Stimulated activated memory B cell treated with anti-CD40 and anti-IgM and Interleukin-4, amounts not matched to agents 10 μg/mL and 1 μg/mL and 100 μg/mL, for 72 hours (primary cell): ENCODE data around the gene DHRS2.
"Not testable (repeated sequence)": the region's sequence is repeated elsewhere in the genome, so short reads cannot be mapped to it uniquely, and the experiment has no call there.

ENCODE experiments used
- ATAC-seq: fragments of 150-1000 bp; cut with Tn5 transposase; 2 replicates; pipeline ENCODE4 v1.10.0; 2021
- H3K27ac Mint-ChIP-seq: one replicate; pipeline ENCODE4 v1.8.0; 2022; ENCODE audit warnings: mild to moderate bottlenecking, mixed read lengths
- H3K27me3 Mint-ChIP-seq: one replicate; pipeline ENCODE4 v1.8.0; 2022; ENCODE audit warnings: mixed read lengths
- H3K36me3 Mint-ChIP-seq: one replicate; pipeline ENCODE4 v1.8.0; 2022; ENCODE audit warnings: mixed read lengths
- H3K4me1 Mint-ChIP-seq: one replicate; pipeline ENCODE4 v1.8.0; 2022; ENCODE audit warnings: mixed read lengths
- H3K4me3 Mint-ChIP-seq: one replicate; pipeline ENCODE4 v1.8.0; 2022; ENCODE audit warnings: mild to moderate bottlenecking, moderate library complexity, mixed read lengths
- H3K9me3 Mint-ChIP-seq: one replicate; pipeline ENCODE4 v1.8.0; 2022; ENCODE audit warnings: mixed read lengths

Gene DHRS2

DNA sequence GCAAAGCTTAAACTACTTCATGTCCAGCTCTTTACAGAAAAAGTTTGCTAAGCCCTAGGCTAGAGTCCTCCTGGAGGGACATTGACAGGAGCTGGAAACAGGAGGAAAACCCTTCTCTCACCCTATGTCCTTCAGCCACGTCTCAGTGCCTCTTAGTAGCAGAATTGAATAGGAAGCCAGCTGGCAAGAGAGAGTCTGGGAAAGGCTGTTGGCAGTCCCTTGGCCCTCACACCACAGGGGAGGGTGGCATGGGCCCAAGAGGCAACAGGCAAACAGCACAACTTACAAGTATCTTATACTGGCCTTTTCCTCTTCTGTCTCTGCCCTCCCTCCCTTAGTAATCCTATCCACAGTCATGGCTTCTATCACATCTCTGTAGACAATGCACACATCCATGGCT is 27.7 kb upstream of the DHRS2 start:
- H3K9me3 Mint-ChIP-seq, result peaks cover 3% of the 10 kb centered on the region
- ATAC-seq, result no peak
- H3K4me1 Mint-ChIP-seq, result peaks cover 6% of the 10 kb centered on the region
- H3K4me3 Mint-ChIP-seq, result no peak overlapping the region
- H3K27ac Mint-ChIP-seq, result no peak overlapping the region
- no peaks in the 10 kb centered on the region for H3K36me3 Mint-ChIP-seq
- peaks cover 24% of the 10 kb centered on the region for H3K27me3 Mint-ChIP-seq

DNA sequence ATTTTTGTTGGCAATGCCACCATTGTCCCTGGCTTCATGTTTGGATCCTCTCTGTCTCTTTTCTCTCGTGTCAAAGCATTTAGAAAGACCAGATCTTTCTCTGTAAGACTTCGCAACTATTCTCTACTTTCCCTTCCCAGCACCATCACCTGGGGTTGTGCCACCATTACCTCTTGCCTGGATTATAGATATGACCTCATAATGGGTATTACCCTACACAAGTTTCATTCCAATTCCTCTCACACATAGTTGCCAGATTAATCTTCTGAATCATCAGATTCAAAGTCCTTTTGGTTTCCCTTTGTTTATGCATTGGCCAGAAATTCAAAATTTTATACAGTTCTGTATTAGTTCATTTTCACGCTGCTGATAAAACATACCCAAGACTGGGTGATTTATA is 27.2 kb upstream of the DHRS2 start:
- Mint-ChIP-seq H3K4me3 (no peak overlapping the region), H3K9me3 (peaks cover 3% of the 10 kb centered on the region), H3K27me3 (peaks cover 29% of the 10 kb centered on the region), H3K27ac (no peak overlapping the region), H3K36me3 (no peaks in the 10 kb centered on the region), H3K4me1 (peaks cover 6% of the 10 kb centered on the region)
- ATAC-seq, result no peak

DNA sequence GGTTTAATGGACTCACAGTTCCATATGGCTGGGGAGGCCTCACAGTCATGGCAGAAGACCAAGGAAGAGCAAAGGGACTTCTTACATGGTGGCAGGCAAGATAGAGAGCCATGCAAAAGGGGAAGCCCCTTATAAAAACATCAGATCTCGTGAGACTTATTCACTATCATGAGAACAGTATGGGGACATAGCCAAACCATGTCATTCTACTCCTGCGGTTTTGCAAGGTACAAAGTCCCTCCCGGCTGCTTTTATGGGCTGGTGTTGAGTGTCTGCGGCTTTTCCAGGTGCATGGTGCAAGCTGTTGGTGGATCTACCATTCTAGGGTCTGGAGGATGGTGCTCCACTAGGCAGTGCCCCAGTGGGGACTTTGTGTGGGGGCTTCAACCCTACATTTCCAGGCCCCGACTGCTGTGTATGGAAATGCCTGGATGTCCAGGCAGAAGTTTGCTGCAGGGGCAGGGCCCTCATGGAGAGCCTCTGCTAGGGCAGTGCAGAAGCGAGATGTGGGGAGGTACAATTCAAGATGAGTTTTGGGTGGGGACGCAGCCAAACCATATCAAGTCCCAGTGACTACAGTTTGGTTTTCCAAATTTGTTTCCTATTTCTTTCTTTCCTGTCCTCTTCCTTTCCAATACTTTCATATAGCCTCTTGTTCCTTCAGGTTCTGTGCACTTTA is 26.6 kb upstream of the DHRS2 start:
- not testable (repeated sequence) for H3K9me3 Mint-ChIP-seq, H3K4me3 Mint-ChIP-seq, H3K36me3 Mint-ChIP-seq, ATAC-seq, H3K4me1 Mint-ChIP-seq, H3K27ac Mint-ChIP-seq
- H3K27me3 Mint-ChIP-seq, result peaks cover 35% of the 10 kb centered on the region

DNA sequence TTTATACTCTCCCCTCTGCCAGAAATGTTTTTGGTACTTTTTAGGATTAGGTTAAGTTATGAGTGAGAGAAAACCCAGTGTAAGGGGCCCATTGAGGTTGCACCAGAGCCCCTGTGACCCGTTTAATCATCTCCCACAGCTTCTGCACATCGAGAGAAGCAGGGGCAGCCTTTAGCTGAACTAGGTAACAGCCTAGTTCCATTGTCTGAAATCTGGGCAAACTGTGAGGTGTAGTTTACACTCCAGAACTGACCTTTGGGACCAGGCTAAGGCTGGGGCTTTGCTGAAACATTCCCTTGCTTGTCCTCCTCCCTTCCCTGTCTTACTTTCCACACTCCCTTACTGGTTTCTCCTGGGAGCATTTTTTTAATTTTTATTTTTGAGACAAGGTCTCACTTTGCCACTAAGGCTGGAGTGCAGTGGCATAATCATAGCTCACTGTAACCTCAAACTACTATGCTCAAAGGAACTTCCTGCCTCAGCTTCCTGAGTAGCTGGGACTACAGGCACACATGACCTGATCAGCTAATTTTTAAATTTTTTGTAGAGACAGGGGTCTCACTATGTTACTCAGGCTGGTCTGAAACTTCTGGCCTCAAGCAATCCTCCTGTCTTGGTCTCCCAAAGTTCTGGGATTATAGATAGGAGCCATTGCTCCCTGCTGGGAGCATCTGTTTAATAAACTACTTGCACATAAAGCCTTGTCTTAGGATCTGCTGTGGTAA is 25.9 kb upstream of the DHRS2 start:
- H3K27me3 Mint-ChIP-seq, result peaks cover 40% of the 10 kb centered on the region
- peaks cover 6% of the 10 kb centered on the region for H3K4me1 Mint-ChIP-seq
- H3K36me3 Mint-ChIP-seq, result no peaks in the 10 kb centered on the region
- no peak overlapping the region for H3K27ac Mint-ChIP-seq
- no peak overlapping the region for H3K4me3 Mint-ChIP-seq
- H3K9me3 Mint-ChIP-seq, result peaks cover 3% of the 10 kb centered on the region
- ATAC-seq, result no peak

DNA sequence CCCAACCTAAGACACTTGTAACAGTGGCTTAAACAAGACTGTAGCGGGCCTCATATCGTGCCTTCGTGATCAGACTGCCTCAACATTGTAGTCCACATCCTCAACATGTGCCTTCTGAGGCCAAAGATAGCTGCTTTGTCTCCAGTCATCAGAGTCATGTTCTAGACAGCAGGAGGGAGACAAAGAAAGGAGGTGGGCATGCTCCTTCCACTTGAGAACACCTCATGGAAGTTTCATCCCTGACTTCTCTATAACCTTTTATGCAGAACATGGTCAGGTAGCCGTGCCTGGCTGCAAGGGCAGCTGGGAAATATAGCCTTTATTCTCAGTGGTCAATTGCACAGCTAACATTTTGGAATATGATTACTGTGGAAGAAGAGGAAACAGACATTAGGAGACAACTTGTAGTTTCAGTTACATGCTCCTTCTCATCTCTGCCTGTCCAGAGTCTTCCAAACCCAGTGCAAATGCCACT is 25.3 kb upstream of the DHRS2 start:
- H3K4me1 Mint-ChIP-seq, result peaks cover 1% of the 10 kb centered on the region
- no peaks in the 10 kb centered on the region for H3K36me3 Mint-ChIP-seq
- no peak overlapping the region for H3K4me3 Mint-ChIP-seq
- H3K27me3 Mint-ChIP-seq, result peaks cover 40% of the 10 kb centered on the region
- H3K27ac Mint-ChIP-seq, result no peak overlapping the region
- ATAC-seq, result no peak
- H3K9me3 Mint-ChIP-seq, result peaks cover 3% of the 10 kb centered on the region

DNA sequence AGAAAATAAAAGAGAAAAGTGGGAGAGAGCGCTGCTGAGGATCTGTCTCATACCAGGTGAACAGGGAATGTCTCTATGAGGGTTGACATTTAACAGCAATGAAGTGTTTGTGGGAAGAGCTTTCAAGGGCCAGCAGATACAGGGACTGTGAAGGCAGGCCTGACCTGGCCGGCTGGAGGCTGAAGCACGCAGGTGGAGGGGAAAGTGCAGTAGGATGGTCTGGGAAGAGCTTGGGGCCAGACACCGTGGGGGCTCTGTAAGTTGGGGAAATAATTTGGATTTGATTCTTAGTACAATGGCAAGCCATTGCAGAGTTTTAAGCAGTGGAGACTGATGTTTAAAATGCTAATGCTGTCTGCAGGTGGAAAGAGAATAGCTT is 23.8 kb upstream of the DHRS2 start:
- no peak for ATAC-seq
- H3K27ac Mint-ChIP-seq, result no peak overlapping the region
- H3K27me3 Mint-ChIP-seq, result peaks cover 31% of the 10 kb centered on the region
- H3K36me3 Mint-ChIP-seq, result no peaks in the 10 kb centered on the region
- peaks cover 3% of the 10 kb centered on the region for H3K9me3 Mint-ChIP-seq
- no peaks in the 10 kb centered on the region for H3K4me1 Mint-ChIP-seq
- H3K4me3 Mint-ChIP-seq, result no peak overlapping the region

DNA sequence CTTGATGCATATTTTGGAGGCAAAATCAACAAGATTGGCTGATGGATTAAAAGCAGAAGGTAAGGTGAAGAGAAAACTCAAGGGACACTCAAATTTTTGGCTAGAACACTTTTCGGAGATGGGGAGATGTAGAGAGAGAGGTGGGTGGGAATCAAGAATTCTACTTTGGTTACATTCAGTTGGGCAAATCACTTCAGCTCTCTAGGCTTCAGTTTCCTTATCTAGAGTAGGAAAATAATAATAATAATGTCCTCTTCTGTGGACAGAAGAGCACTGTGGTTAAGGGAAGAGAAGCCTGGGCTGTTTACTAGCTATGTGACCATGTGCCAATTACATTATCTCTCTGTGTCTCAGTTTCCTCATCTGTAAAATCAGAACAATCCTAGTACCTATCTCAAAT is 23.4 kb upstream of the DHRS2 start:
- Mint-ChIP-seq H3K9me3 (peaks cover 3% of the 10 kb centered on the region), H3K27me3 (peaks cover 28% of the 10 kb centered on the region), H3K4me1 (no peaks in the 10 kb centered on the region), H3K4me3 (no peak overlapping the region), H3K36me3 (no peaks in the 10 kb centered on the region), H3K27ac (no peak overlapping the region)
- no peak for ATAC-seq

DNA sequence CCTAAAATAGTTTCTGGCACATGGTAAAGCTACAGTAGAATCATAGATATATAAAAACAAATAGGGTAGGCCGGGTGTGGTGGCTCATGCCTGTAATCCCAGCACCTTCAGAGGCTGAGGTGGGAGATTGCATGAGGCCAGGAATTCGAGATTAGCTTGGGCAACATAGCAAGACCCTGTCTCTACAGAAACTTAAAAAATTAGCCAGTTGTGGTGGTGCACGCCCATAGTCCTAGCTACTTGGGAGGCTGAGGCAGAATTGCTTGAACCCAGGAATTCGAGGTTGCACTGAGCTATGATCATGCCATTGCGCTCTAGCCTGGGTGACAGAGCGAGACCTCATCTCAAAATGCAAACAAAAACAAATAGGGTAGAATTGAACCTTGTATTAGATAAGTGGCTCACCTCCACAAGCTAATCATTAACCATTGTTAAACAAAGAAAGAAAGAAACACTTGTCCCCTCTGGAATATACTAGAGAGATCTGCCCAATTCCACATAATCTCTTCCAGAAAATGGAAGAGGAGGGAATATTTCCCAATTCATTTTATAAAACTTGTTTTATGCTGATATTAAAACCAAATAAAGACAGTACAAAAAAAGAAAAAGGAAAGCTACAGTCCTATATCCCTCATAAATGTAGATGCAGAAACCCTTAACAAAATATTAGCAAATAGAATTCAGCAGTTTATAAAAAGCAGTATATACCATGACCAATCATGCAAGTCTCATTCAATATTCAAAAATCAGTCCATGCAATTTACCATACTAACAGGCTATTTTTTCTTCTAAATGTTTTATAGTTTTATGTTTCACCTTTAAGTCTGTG is 22.7 kb upstream of the DHRS2 start:
- no peak overlapping the region for H3K4me3 Mint-ChIP-seq
- ATAC-seq, result no peak
- H3K4me1 Mint-ChIP-seq, result no peaks in the 10 kb centered on the region
- no peak overlapping the region for H3K27ac Mint-ChIP-seq
- no peaks in the 10 kb centered on the region for H3K36me3 Mint-ChIP-seq
- peaks cover 3% of the 10 kb centered on the region for H3K9me3 Mint-ChIP-seq
- peaks cover 28% of the 10 kb centered on the region for H3K27me3 Mint-ChIP-seq

DNA sequence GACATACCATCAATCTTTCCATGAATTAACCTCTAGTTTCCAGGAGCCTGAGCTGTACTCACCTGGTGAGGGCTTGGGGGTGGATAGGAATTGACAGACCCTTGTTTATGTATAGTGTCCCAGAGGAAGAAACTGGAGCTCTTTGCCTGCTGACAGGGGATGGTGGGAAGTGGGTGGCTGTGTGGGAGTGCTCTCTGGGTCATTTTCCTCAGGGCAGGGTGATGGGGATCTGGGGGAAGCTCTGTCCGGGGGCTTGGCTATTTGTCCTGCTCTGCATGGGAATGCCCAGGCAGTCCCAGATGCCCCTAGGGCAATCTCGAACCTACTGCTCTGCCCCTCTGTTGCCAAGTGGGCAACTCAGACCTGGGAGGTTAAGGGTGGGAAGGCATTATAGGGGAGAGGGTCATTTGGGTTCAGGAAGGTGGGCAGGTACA is 21.8 kb upstream of the DHRS2 start:
- no peaks in the 10 kb centered on the region for H3K9me3 Mint-ChIP-seq
- no peak overlapping the region for H3K27ac Mint-ChIP-seq
- peaks cover 28% of the 10 kb centered on the region for H3K27me3 Mint-ChIP-seq
- no peak overlapping the region for H3K4me3 Mint-ChIP-seq
- no peak for ATAC-seq
- H3K4me1 Mint-ChIP-seq, result no peaks in the 10 kb centered on the region
- no peaks in the 10 kb centered on the region for H3K36me3 Mint-ChIP-seq

DNA sequence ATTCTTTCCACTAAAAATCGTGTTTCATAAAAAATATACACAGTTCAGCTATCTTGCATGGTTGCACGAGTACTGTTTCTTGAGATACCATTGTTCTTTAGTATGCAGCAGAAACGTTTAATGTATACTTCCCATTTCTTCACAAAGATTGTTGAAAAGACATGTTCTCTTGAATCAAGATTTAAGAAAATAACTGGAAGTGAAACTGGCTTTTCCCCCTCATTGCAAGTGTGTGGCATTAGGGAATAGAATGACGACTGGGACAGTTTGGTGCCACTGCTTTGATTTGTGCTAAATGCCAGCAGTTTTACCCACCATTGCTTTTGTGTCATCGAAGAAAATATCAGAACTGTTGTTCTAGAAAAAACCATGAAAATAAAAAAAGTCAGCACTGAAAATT is 20.3 kb upstream of the DHRS2 start:
- Mint-ChIP-seq H3K27me3 (peaks cover 39% of the 10 kb centered on the region), H3K36me3 (no peaks in the 10 kb centered on the region), H3K4me3 (no peak overlapping the region), H3K4me1 (no peaks in the 10 kb centered on the region), H3K27ac (no peak overlapping the region), H3K9me3 (no peaks in the 10 kb centered on the region)
- ATAC-seq, result no peak

DNA sequence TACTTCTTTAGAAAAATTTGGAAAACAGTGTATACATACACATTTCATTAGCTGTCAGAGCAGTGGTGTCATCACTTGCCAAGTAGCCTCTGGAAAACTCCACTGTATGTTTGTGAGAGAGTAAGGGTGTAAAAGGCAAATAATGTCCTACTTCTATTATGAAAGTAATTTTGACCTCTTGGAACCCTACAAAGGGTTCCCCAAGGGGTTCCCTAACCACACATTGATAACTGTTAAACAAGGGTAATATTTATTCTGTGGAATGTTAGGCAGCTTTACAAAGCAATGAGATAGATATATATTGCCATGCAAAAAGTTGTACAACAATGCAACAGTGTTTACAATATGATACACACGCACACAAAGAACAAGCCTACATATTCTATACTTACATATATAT is 18.6 kb upstream of the DHRS2 start:
- H3K9me3 Mint-ChIP-seq, result no peaks in the 10 kb centered on the region
- no peaks in the 10 kb centered on the region for H3K36me3 Mint-ChIP-seq
- H3K4me3 Mint-ChIP-seq, result no peak overlapping the region
- no peak overlapping the region for H3K27ac Mint-ChIP-seq
- no peaks in the 10 kb centered on the region for H3K4me1 Mint-ChIP-seq
- ATAC-seq, result no peak
- H3K27me3 Mint-ChIP-seq, result peaks cover 43% of the 10 kb centered on the region

DNA sequence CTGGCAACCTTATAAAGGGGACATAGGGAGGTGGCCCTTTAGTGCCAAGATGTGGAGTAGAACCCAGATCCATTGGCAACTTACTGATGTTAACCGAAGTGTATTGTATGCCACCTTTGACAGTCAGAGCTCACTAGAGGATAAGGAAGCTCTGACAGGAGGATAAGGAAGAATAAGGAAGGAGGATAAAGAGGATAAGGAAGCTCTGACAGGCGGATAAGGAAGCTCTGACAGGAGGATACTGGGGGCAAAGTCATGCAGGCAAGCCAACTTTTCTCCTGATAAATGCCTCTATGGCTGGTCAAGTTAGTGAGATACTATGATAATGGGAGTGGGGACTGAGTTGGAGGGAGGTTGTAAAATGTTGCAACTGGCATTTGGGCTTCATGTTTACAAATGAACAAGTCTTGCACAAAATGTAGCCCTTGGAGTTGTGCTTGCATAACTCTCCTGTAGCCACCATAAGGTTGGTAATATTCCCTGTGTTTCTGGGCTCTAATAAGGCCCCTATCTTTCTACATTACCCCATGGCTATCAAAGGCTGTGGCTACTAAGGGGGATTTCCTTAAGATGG is 17.7 kb upstream of the DHRS2 start:
- Mint-ChIP-seq H3K9me3 (no peaks in the 10 kb centered on the region), H3K4me3 (no peak overlapping the region), H3K27ac (no peak overlapping the region), H3K36me3 (no peaks in the 10 kb centered on the region), H3K27me3 (peaks cover 47% of the 10 kb centered on the region), H3K4me1 (no peaks in the 10 kb centered on the region)
- no peak for ATAC-seq

DNA sequence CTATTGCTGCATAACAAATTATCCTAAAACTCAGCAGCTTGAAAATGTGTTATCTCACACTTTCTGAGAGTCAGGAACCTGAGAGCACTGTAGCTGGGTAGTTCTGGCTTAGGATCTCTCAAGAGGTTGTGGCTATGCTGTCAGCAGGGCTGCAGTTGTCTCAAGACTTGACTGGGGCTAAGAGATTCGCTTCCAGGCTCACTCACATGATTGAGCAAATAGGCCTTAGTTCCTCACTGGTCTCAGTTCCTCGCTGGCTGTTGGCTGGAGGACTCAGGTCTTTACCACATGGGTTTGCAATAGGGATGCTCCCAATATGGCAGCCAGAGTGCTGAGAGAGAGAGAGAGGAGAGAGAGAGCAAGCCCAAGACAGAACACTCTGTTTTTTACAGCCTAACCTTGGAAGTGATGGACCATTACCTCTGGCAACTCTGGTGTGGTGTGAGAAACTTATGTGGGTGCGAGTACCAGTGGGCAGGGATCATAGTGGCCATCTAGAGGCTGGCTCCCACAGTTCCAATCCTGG is 15.9 kb upstream of the DHRS2 start:
- H3K27ac Mint-ChIP-seq, result no peak overlapping the region
- ATAC-seq, result no peak
- peaks cover 10% of the 10 kb centered on the region for H3K9me3 Mint-ChIP-seq
- H3K27me3 Mint-ChIP-seq, result peaks cover 44% of the 10 kb centered on the region
- H3K4me3 Mint-ChIP-seq, result no peak overlapping the region
- H3K36me3 Mint-ChIP-seq, result no peaks in the 10 kb centered on the region
- H3K4me1 Mint-ChIP-seq, result no peaks in the 10 kb centered on the region

DNA sequence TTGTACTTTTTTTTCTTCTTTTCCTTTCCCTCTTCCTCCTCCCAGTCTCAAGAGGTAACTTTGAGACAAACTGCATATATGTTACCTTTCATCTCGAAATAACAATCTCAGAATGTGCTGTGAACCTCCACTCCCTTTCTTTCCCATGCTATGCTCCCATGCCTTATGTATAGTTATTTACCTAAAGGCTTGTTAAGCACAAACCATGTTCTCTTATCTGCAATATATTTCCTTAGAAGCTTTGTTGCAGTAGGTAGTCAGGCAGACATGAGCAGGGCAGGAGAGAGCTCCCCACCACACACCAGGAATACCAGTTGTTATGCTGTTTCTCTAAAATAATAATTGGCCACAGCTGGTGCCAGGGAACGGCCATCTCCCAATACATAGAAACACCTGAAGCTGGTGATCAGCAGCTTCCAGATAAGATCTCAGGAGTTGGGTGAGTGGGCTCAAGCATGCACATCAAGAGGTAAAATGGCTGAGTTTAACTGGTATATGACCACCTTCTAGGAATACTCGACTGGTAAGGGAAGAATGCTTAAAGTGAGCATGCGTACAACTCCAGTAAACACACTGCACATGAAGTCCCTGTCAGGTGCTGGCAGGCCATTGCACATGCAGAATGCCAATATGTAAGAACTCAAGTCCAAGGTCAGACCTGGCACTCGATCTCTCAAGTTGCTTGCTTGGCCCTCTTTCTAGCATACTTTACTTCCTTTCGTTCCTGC is 14.8 kb upstream of the DHRS2 start:
- H3K36me3 Mint-ChIP-seq, result no peaks in the 10 kb centered on the region

More for the DNA sequence above, 14.8 kb upstream of the DHRS2 start:
- Mint-ChIP-seq H3K4me1 (no peaks in the 10 kb centered on the region), H3K9me3 (peaks cover 10% of the 10 kb centered on the region), H3K27ac (no peak overlapping the region), H3K4me3 (no peak overlapping the region), H3K27me3 (peaks cover 44% of the 10 kb centered on the region)
- ATAC-seq, result no peak
